Measurements from ENCODE around the gene ZNF804B.

ZNF804B gene

GRCh38 chr7:88967432-88967831 lies 207.9 kb downstream of the ZNF804B start:
- no peak for DNase-seq (ENCODE audit: low spot score)

DNA sequence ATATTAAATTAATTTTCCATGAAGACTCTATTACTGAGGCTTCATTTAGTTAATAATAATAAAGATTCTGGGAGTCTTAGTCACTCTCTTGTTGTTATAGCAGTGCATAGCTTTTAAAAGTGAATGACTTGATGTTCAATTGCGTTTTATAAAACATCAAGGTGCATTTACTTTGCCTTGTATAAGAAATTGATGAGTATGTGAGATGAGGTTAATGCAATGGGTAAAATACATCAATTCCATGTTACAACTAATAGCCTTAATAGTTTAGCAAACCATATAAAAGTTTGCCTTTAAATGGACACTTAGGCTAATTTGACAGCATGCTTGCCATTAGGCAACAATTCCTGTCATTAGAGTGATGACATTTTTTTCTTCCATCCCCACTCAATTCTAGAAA lies 209.7 kb downstream of the ZNF804B start:
- no peak for DNase-seq (ENCODE audit: low spot score)

- DNase-seq (ENCODE audit: low spot score), result no peak
Observed at GRCh38 chr7:88985295-88985694, 225.8 kb downstream of the ZNF804B start.

DNA sequence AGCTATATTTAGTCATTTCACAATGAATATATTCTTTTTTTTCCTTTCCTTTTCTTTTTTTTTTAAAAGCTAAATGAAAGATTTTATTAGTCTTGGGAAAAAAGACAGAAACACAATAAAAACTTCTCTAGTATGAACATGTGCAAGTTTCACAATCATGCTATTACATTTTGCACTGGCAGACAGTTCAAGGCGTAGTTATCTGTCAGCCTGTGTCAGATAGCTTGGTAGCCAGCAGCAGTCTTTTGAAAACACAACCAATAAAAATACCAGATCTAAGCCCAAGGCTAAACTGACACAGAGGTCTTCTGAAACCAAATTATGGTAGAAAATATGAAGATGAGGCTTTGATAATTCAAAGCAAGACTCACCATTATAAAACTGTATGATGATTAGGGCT lies 241.8 kb downstream of the ZNF804B start:
- DNase-seq (ENCODE audit: low spot score), result no peak

- DNase-seq (ENCODE audit: low spot score), result no peak
Observed at GRCh38 chr7:89002981-89003956, 243.8 kb downstream of the ZNF804B start.

DNA sequence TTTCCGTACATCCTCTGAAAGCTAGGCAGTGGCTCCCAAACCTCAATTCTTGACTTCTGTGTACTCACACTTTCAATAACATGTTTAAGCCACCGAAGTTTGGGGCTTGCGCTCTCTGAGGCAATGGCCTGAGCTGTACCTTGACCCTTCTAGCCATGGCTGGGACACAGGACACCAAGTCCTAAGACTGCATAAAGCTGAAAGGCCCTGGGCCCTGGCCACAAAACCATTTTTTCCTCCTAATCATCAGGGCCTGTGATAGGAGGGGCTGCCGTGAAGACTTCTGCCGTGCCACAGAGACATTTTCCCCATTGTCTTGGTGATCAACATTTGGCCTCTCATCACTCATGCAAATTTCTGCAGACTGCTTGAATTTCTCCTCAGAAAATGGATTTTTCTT lies 252.5 kb downstream of the ZNF804B start:
- DNase-seq (ENCODE audit: low spot score), result no peak

DNA sequence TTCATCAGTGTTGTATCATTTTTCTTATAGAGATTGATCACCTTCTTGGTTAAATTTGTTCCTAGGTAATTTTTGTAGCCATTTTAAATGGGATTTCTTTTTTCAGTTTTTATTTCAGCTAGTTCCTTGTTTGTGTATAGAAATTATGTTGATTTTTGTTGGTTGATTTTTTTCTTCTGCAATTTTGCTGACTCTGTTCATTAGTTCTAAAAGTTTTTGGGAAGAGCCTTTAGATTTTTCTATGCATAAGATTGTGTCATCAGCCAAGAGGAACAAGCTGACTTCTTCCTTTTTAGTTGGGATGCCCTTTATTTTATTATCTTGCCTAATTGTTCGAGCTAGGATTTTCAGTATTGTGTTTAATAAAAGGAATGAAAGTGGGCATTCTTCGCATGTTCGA lies 258.2 kb downstream of the ZNF804B start:
- DNase-seq (ENCODE audit: low spot score), result no peak

- DNase-seq (ENCODE audit: low spot score), result no peak
Observed at GRCh38 chr7:89021741-89022140, 262.2 kb downstream of the ZNF804B start.

GRCh38 chr7:89023206-89023605 lies 263.7 kb downstream of the ZNF804B start:
- no peak for DNase-seq (ENCODE audit: low spot score)

DNA sequence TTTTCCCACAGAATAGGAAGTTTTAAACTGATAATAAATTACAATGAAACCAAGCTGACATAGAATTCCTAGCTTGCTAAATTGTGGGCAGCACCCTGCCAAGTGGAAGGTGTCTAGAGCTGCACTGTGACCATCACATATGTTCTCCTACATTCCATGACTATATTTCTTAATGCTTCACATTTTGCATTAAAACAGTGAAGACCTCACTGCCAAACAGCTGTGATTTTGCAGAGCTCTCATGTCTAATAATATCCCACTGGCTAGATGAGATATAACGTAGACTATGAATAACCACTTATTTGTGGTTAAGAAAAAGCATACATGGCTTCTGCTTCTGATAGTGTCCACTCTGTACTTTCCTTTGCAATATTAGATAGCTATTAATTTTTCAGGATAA lies 264.4 kb downstream of the ZNF804B start:
- no peak for DNase-seq (ENCODE audit: low spot score)

DNA sequence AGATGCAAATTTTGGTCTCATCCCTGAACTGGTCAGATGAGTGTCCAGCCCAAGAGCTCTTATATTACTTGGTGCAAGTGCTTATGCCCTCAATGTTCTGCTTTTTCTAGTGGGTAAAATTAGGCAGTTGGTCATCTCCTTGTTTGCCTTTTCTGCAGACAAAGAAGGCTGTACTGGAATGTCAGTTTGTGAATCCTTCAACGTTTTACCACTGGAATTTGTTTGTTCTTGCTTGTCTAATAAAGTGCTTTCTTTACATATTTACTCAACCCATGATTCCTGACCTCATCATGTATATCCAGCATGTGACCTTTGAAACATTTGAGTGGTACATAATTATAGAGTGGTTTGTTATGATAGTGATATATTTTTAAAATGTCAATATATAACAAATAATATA lies 268.3 kb downstream of the ZNF804B start:
- no peak for DNase-seq (ENCODE audit: low spot score)

DNA sequence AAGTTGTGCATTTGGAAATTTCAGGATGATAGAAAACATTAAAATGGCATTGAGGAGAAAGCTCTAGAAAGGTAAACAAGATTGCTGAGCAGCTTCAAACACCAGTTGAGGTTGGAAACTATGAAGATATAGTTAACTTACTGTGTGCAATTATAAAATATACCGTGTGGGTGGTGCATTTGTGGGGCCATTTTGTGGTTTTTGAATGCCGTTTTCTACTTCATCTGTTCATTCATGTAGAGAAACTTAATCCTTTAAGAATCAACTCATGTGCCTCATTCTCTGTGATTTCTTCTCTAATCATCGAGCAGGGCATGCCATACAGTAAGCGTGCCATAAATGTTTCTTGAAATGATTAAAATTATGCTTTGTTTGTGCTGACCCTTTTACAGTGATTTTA lies 268.8 kb downstream of the ZNF804B start:
- DNase-seq (ENCODE audit: low spot score), result no peak

GRCh38 chr7:89029864-89030263 lies 270.4 kb downstream of the ZNF804B start:
- DNase-seq (ENCODE audit: low spot score), result no peak

DNA sequence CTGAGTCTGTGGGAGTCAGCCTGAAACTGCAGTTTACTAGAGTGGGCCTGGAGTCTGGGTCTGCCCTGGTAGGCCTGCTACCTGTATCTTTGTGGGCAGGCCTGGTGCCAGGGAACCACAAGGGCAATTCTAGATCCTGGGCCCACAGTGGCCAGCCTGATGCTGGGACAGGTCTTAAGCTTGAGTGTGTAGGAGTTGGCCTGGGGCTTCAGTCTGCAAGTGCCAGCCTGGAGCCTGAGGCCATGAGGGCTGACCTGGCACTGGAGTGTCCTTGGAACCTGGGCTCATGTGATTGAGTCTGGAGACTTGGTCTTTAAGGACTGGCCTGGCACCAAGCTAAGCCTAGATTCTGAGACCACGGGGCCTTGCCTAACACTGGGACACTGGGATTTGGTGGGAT lies 281.7 kb downstream of the ZNF804B start:
- no peak for DNase-seq (ENCODE audit: low spot score)

DNA sequence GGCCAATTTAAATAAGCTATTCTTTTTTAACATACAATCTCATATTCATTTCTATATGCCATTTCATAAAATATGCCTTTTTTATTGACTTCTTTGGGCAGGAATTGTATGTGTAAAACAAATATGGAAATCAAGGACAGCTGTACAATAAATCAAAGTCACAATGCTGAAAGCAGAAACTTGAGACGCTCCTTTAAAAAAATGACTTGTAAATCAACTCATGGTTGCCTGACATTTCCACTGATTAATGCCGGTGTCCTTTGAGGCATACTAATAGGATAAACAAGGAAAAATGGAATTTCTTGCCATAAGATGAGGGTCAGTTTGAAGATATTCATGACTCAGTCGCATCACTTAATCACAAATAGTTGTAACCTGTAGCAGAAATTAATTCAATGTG lies 283.4 kb downstream of the ZNF804B start:
- no peak for DNase-seq (ENCODE audit: low spot score)

GRCh38 chr7:89049043-89049442 lies 289.5 kb downstream of the ZNF804B start:
- no peak for DNase-seq (ENCODE audit: low spot score)

GRCh38 chr7:89053130-89053529 lies 293.6 kb downstream of the ZNF804B start:
- DNase-seq (ENCODE audit: low spot score), result no peak

GRCh38 chr7:89054361-89054760 lies 294.9 kb downstream of the ZNF804B start:
- DNase-seq (ENCODE audit: low spot score), result no peak

GRCh38 chr7:89060234-89060633 lies 300.7 kb downstream of the ZNF804B start:
- no peak for DNase-seq (ENCODE audit: low spot score)

DNA sequence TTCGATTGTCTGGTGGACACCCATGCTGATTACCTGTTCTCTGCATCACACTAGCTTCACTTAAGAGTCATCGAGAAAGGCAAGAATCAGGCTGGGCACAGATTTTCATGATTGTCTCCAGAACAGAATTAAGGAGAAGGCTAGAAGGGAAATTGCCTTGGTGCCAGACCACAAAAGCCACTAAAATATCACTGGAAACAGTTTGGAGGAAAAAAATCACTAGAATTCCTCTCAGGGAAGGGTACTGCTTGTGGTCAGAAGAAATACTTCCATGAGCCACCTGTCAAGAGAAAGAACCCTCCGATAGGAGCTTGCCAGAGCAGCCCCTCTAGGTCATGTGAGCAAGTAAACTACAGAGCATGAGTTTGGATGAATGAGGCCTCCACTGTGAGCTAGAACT lies 305.3 kb downstream of the ZNF804B start:
- no peak for DNase-seq (ENCODE audit: low spot score)

DNA sequence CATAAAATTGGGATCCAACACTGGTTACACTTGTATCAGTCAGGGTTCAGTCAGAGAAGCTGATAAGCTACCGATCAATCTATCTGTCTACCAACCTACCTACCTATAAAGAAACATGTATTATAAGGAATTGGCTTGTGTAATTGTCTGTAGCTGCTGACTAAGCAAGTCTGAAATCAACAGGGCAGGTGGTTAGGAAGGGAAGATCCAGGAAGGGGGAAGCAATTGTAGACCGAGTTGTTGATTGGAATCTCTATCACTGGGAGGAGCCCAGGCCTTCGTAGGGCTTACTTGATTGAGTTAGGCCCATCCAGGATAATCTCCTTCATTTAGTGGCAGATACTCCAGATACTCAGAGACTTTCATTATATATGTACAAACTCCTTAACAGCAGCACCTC lies 307.5 kb downstream of the ZNF804B start:
- DNase-seq (ENCODE audit: low spot score), result no peak

DNA sequence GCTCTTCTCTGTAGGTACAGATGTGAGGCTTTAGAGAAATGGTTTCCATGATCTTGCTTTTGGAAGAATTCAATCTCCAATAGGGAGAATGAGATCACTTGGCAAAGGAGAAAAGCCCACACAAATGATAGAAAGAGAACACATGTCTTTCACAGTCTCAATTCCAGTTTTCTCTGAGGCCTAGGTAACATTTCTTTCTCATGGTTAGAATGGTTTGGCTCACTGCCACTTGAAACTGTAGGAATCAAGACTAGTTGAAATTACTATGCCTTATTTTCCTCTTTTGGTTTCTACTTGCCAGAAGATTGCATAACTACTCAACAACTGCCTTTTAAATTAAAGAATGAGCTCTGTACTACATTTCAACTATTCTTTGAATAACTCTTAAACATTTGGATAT lies 312.6 kb downstream of the ZNF804B start:
- no peak for DNase-seq (ENCODE audit: low spot score)

DNA sequence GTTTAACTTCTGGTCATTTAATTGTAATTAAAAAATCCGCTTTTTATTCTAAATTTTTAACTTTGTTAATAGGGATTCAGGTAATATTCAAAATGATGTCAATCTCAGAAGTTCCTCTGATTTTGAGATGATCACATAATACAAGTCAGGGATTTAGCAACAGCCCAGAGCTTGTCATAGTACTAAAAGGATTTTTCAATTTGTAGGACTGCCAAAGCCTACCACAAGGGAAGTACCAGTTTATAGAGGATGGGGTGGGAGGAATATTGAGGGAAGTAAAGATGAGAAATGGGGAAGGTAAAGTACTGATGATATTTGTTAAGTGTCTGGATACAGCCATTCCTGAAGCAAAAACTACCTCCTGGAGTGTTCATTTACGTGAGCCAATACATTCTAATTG lies 314.3 kb downstream of the ZNF804B start:
- DNase-seq (ENCODE audit: low spot score), result no peak

GRCh38 chr7:89077992-89078391 lies 318.5 kb downstream of the ZNF804B start:
- no peak for DNase-seq (ENCODE audit: low spot score)
